ENCODE results near the gene VSIG10L2.
A peak's percentile ranks its signal among the peaks of the same experiment; 100 is the strongest.

The VSIG10L2 gene

DNA sequence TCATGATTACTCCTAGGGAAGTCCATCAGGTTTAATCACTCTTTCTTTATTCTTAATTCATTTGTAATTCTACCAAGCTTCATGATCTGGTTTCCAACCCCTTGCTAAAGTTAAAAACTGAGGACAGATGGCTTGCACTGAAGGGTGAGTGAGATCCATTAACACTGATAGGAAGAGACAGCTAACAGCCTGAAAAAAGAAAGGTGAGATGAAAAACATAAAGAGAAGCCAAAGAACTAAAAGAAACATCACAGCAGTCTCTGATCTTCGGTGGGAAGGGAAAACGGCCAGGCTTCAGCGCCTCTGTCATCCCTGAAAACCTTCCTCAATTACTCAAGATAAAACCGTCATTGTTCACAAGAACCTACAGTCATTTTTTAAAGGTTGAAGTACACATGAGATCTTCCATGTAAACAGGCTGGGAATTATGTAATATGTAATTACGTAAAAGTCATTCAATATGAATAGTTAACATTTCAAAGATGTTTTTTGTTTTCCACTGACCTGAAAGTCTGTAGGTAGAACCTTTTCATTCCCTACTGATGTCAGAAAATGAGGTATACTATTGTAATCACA, 41.3 kb downstream of the VSIG10L2 start:
- Histone ChIP-seq H3K4me1 (ENCODE audit: control insufficient read depth, insufficient read depth, low read length) (no peaks in the 10 kb centered on the region), H3K27me3 (ENCODE audit: control insufficient read depth, insufficient read depth, low read length) (peaks cover 2% of the 10 kb centered on the region), H3K9ac (ENCODE audit: low read length) (no peak overlapping the region), H3K36me3 (ENCODE audit: control insufficient read depth, insufficient read depth, low read length) (peaks cover 4% of the 10 kb centered on the region), H3K27ac (ENCODE audit: low read depth, low read length) (no peak overlapping the region), H3K4me3 (ENCODE audit: low read length) (no peak overlapping the region)

- no peaks in the 10 kb centered on the region for H3K4me1 ChIP-seq (ENCODE audit: control insufficient read depth, insufficient read depth, low read length)
- H3K27ac ChIP-seq (ENCODE audit: low read depth, low read length), result peak overlapping the region; percentile 7
- peaks cover 2% of the 10 kb centered on the region for H3K27me3 ChIP-seq (ENCODE audit: control insufficient read depth, insufficient read depth, low read length)
- no peaks in the 10 kb centered on the region for H3K36me3 ChIP-seq (ENCODE audit: control insufficient read depth, insufficient read depth, low read length)
- no peak overlapping the region for H3K4me3 ChIP-seq (ENCODE audit: low read length)
- H3K9ac ChIP-seq (ENCODE audit: low read length), result no peak overlapping the region
These were observed 44.4 kb downstream of the VSIG10L2 start for GRCh38 chr11:125990244-125990643.

DNA sequence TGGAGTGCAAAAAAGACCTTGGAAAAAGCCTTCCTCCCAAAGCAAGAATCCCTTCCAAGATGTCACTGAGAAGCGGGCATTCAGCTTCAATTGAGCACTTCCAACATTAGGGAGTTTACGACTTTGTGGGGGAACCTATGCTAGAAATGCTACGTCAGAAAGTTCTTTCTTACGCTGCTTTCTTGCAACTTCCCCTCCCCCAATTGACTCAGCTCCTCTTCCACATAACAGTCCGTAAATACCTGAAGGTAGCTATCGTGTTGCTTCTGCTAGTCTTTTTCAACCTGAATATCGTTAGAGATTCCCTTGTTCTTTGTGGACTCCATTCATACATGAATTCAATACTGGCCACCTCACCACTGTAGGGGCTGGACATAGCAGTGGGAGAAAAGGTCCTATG, 47.0 kb downstream of the VSIG10L2 start:
- peaks cover 2% of the 10 kb centered on the region for H3K27me3 ChIP-seq (ENCODE audit: control insufficient read depth, insufficient read depth, low read length)
- no peaks in the 10 kb centered on the region for H3K4me1 ChIP-seq (ENCODE audit: control insufficient read depth, insufficient read depth, low read length)
- H3K9ac ChIP-seq (ENCODE audit: low read length), result no peak overlapping the region
- H3K4me3 ChIP-seq (ENCODE audit: low read length), result no peak overlapping the region
- no peak overlapping the region for H3K27ac ChIP-seq (ENCODE audit: low read depth, low read length)
- H3K36me3 ChIP-seq (ENCODE audit: control insufficient read depth, insufficient read depth, low read length), result no peaks in the 10 kb centered on the region

GRCh38 chr11:125994509-125994908, 48.7 kb downstream of the VSIG10L2 start:
- H3K4me3 ChIP-seq (ENCODE audit: low read length), result no peak overlapping the region
- no peaks in the 10 kb centered on the region for H3K36me3 ChIP-seq (ENCODE audit: control insufficient read depth, insufficient read depth, low read length)
- H3K9ac ChIP-seq (ENCODE audit: low read length), result no peak overlapping the region
- H3K27ac ChIP-seq (ENCODE audit: low read depth, low read length), result no peak overlapping the region
- H3K27me3 ChIP-seq (ENCODE audit: control insufficient read depth, insufficient read depth, low read length), result peaks cover 2% of the 10 kb centered on the region
- no peaks in the 10 kb centered on the region for H3K4me1 ChIP-seq (ENCODE audit: control insufficient read depth, insufficient read depth, low read length)

- Histone ChIP-seq H3K36me3 (ENCODE audit: control insufficient read depth, insufficient read depth, low read length) (no peaks in the 10 kb centered on the region), H3K27me3 (ENCODE audit: control insufficient read depth, insufficient read depth, low read length) (no peaks in the 10 kb centered on the region), H3K4me3 (ENCODE audit: low read length) (no peak overlapping the region), H3K27ac (ENCODE audit: low read depth, low read length) (no peak overlapping the region), H3K9ac (ENCODE audit: low read length) (no peak overlapping the region), H3K4me1 (ENCODE audit: control insufficient read depth, insufficient read depth, low read length) (no peaks in the 10 kb centered on the region)
These were observed 49.5 kb downstream of the VSIG10L2 start for GRCh38 chr11:125995313-125995712.

DNA sequence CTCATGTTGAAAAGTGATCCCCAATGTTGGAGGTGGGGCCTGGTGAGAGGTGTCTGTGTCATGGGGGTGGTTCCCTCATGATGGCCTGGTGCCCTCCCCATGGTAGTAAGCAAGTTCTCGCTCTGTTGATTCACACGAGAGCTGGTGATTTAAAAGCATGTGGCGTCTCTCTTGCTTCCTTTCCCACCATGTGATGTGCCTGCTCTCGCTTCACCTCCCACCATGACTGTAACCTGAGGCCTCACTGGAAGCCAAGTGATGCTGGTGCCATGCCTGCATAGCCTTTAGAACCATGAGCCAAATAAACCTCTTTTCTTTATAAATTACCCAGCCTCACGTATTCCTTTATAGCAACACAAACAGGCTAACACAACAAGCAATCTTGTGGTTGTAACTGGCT, 52.4 kb downstream of the VSIG10L2 start:
- Histone ChIP-seq H3K27ac (ENCODE audit: low read depth, low read length) (no peak overlapping the region), H3K36me3 (ENCODE audit: control insufficient read depth, insufficient read depth, low read length) (no peaks in the 10 kb centered on the region), H3K4me1 (ENCODE audit: control insufficient read depth, insufficient read depth, low read length) (no peaks in the 10 kb centered on the region), H3K4me3 (ENCODE audit: low read length) (no peak overlapping the region), H3K9ac (ENCODE audit: low read length) (no peak overlapping the region), H3K27me3 (ENCODE audit: control insufficient read depth, insufficient read depth, low read length) (no peaks in the 10 kb centered on the region)

DNA sequence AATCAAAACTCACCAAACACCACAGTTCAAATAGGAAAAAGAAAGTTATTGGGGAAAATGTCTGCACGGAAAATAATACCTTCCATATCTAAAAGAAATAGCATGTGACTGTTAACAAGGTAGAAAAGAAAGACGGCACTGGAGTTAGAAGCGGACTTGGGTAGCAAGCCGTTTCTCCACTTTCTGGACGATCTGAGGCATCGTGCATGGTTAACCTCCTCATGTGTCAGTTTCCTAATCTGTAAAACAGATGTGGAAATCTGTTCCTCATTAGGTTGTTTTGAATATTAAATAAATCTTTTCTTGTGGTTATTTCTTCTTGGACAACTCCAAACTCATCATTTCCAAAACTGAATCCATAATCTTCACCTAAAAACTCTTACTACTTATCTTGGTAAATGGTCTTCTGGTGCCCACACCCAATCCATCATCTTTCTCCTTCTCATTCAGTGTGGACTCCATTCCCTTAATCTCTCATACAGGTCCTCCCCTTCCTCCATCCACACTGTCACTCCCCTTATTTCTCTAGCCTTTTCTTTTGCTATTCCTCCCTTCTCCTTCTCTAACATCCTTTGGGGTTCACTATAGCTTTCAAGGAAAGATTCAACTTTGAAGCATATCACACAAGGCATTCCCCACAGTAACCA, 53.5 kb downstream of the VSIG10L2 start:
- H3K4me1 ChIP-seq (ENCODE audit: control insufficient read depth, insufficient read depth, low read length), result no peaks in the 10 kb centered on the region
- H3K9ac ChIP-seq (ENCODE audit: low read length), result no peak overlapping the region
- no peaks in the 10 kb centered on the region for H3K36me3 ChIP-seq (ENCODE audit: control insufficient read depth, insufficient read depth, low read length)
- no peak overlapping the region for H3K27ac ChIP-seq (ENCODE audit: low read depth, low read length)
- no peaks in the 10 kb centered on the region for H3K27me3 ChIP-seq (ENCODE audit: control insufficient read depth, insufficient read depth, low read length)
- H3K4me3 ChIP-seq (ENCODE audit: low read length), result no peak overlapping the region

DNA sequence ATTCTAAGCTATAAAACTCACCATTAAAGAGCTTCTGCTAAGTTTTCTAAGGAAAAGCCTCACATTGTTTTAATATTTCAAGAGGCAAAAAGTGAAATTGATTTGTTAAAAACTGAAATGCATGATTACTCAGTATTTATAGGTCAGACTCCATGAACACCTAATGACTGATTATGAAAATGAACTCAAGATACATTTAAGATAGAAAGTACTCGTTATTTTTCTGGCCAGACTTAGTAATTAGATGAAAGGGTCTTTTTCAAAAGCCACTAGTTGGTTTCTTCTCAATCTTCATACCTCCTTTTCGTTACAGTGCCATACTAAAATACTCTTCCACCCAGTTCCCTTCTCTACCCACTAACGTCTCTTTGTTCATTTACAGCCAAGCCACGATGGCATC, 56.3 kb downstream of the VSIG10L2 start:
- Histone ChIP-seq H3K9ac (ENCODE audit: low read length) (no peak overlapping the region), H3K27me3 (ENCODE audit: control insufficient read depth, insufficient read depth, low read length) (no peaks in the 10 kb centered on the region), H3K27ac (ENCODE audit: low read depth, low read length) (no peak overlapping the region), H3K4me3 (ENCODE audit: low read length) (no peak overlapping the region), H3K4me1 (ENCODE audit: control insufficient read depth, insufficient read depth, low read length) (peaks cover 3% of the 10 kb centered on the region), H3K36me3 (ENCODE audit: control insufficient read depth, insufficient read depth, low read length) (no peaks in the 10 kb centered on the region)

Measured in rectal smooth muscle tissue (tissue), 1 donor.